ENCODE measurements around the gene ZNF438. TPM values are rescaled to one million over a fixed set of nuclear protein-coding genes. Genes with fewer than 3 reads are reported as not detected.
"Not testable (repeated sequence)": the region's sequence is repeated elsewhere in the genome, so short reads cannot be mapped to it uniquely, and the experiment has no call there.

Gene ZNF438
- total RNA-seq, 6 experiments from 2014 or later: 3.0 to 4.6 (median 3.9) TPM

DNA sequence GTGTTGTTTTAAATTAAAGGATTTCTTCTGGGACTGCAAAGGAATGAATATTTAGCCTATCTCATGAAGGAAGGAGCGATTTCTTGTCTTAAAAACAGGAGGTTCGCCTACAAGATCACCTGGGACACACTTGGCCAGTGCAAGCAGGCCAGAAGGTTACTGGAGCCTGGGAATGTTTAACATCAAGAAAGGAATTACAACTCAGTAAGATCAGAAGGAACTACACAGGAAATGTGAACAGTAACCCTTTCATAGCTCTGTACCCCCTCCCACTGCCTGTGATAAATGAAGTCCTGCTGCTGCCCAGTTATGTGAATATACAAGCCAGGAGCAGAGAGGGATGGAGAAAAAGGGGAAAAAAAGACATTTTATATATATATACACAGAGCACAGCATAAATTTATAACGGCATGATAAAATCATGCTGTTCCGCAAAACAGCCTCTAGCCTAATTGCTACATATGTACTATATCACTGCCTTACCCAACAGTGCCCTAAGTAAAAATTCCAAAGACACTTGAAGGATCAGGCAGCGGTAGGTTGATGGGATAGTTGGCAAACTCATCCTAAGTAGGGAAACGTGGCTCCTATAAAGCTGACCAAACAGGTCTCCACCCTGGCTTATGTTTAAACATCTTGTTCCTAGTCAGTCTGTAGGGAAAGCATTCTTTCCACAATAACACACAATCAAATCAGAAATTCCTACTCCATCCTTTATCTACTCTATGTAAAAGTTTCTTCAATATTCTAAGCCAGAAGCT, 63.8 kb downstream of the ZNF438 start:
- peaks cover 22% of the 10 kb centered on the region for H3K4me1 Mint-ChIP-seq (ENCODE audit: low read depth)
- no peaks in the 10 kb centered on the region for H3K9me3 Mint-ChIP-seq
- H3K36me3 Mint-ChIP-seq (ENCODE audit: low read depth): no peaks in the 10 kb centered on the region

DNA sequence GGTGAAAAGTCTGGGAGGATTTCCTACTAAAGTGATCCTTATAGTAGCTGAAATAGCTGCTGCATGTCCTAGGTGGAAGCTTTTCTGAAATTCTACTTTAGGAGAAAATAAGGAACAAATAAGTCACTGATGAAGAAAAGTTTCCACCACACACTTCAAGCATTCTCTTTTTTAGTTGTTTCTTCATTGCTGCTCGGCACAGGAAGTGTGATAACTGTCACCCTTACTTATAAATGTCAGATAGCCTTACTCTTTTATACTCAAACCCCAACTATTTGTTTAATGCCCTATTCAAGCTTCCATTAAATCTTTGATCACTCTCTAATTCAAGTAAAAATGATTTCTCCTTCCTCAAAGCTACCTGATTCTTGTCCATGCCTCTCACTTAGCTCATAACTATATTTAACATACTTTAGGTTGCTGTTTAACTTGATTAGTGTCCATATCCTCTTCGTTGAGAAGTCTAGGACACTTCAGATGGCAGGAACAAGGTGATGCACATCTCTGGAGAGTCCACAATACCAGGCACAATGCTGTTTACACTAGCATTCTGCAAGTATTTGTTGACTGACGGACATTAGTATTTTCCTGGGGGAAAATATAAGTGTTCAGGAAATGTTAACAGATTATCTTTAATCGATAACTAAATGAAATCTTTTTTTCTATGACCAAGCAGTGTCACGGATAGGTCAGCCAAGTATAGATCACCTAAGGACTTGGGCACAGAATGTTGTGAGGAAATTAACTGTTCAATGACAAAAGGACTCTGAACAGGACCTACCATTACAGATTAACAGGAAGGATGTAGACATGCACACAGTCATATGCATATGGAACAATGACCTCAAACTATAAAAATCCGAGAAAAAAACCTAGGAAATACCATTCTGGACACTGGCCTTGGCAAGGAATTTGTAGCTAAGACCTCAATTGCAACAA, 67.4 kb downstream of the ZNF438 start:
- Mint-ChIP-seq H3K4me3 (no peak overlapping the region), H3K4me1 (ENCODE audit: low read depth) (peaks cover 24% of the 10 kb centered on the region), H3K9me3 (peaks cover 4% of the 10 kb centered on the region; the same call in 1 of the 2 replicates), H3K27me3 (ENCODE audit: insufficient read depth) (no peaks in the 10 kb centered on the region; the same call in 1 of the 2 replicates), H3K36me3 (ENCODE audit: low read depth) (peaks cover 4% of the 10 kb centered on the region; the same call in 1 of the 2 replicates), H3K27ac (no peak overlapping the region)
- TF ChIP-seq, protein P1, sequence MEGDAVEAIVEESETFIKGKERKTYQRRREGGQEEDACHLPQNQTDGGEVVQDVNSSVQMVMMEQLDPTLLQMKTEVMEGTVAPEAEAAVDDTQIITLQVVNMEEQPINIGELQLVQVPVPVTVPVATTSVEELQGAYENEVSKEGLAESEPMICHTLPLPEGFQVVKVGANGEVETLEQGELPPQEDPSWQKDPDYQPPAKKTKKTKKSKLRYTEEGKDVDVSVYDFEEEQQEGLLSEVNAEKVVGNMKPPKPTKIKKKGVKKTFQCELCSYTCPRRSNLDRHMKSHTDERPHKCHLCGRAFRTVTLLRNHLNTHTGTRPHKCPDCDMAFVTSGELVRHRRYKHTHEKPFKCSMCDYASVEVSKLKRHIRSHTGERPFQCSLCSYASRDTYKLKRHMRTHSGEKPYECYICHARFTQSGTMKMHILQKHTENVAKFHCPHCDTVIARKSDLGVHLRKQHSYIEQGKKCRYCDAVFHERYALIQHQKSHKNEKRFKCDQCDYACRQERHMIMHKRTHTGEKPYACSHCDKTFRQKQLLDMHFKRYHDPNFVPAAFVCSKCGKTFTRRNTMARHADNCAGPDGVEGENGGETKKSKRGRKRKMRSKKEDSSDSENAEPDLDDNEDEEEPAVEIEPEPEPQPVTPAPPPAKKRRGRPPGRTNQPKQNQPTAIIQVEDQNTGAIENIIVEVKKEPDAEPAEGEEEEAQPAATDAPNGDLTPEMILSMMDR (IDR thresholded peaks at IDR 0.05): no peak
- DNase-seq: no peak

More for the DNA sequence above, 63.8 kb downstream of the ZNF438 start:
- no peak overlapping the region for H3K27ac Mint-ChIP-seq
- no peak overlapping the region for H3K4me3 Mint-ChIP-seq
- no peak for DNase-seq
- TF ChIP-seq, protein P1 (IDR thresholded peaks at IDR 0.05): no peak
- H3K27me3 Mint-ChIP-seq (ENCODE audit: insufficient read depth): no peaks in the 10 kb centered on the region; the same call in 1 of the 2 replicates

DNA sequence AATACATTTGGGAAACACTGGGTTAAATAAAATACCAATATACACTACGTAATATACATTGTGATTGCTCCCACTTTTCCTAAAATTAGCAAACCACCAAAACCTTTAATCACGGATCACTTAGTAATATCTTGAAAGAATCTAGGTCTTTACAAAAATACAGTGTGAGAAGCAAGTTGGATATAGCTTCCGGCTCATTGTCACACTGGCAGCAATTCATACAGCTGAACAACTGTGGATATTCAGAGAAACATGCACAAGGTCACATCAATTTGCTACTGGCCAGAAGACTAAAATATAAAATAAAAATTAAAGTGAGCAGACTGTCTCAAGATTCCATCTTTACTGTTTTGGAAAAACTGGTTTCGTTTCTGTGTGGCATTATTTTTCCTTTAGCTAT, 69.1 kb downstream of the ZNF438 start:
- Mint-ChIP-seq H3K27me3 (ENCODE audit: insufficient read depth) (no peaks in the 10 kb centered on the region; the same call in 1 of the 2 replicates), H3K9me3 (peaks cover 4% of the 10 kb centered on the region; the same call in 1 of the 2 replicates), H3K4me3 (no peak overlapping the region), H3K4me1 (ENCODE audit: low read depth) (peaks cover 31% of the 10 kb centered on the region), H3K36me3 (ENCODE audit: low read depth) (peaks cover 13% of the 10 kb centered on the region; the same call in 1 of the 2 replicates), H3K27ac (no peak overlapping the region)
- TF ChIP-seq, protein P1 (IDR thresholded peaks at IDR 0.05): no peak
- no peak for DNase-seq

- Mint-ChIP-seq H3K27ac (no peak overlapping the region), H3K27me3 (ENCODE audit: insufficient read depth) (no peaks in the 10 kb centered on the region; the same call in 1 of the 2 replicates), H3K9me3 (peaks cover 4% of the 10 kb centered on the region), H3K4me3 (no peak overlapping the region), H3K36me3 (ENCODE audit: low read depth) (peaks cover 19% of the 10 kb centered on the region; the same call in 1 of the 2 replicates), H3K4me1 (ENCODE audit: low read depth) (peaks cover 28% of the 10 kb centered on the region)
- TF ChIP-seq, protein P1 (IDR thresholded peaks at IDR 0.05): no peak
- no peak for DNase-seq
These were observed 71.8 kb downstream of the ZNF438 start for GRCh38 chr10:30959836-30960210.

- not testable (repeated sequence) for H3K27me3 Mint-ChIP-seq (ENCODE audit: insufficient read depth); DNase-seq; H3K27ac Mint-ChIP-seq; H3K9me3 Mint-ChIP-seq; H3K4me1 Mint-ChIP-seq (ENCODE audit: low read depth); H3K4me3 Mint-ChIP-seq
- H3K36me3 Mint-ChIP-seq (ENCODE audit: low read depth): peaks cover 13% of the 10 kb centered on the region
These were observed 82.4 kb downstream of the ZNF438 start for GRCh38 chr10:30949218-30949617.

Measured in HFFc6 (cell line).